ENCODE results near the gene TBC1D10B.

The TBC1D10B gene, protein sequence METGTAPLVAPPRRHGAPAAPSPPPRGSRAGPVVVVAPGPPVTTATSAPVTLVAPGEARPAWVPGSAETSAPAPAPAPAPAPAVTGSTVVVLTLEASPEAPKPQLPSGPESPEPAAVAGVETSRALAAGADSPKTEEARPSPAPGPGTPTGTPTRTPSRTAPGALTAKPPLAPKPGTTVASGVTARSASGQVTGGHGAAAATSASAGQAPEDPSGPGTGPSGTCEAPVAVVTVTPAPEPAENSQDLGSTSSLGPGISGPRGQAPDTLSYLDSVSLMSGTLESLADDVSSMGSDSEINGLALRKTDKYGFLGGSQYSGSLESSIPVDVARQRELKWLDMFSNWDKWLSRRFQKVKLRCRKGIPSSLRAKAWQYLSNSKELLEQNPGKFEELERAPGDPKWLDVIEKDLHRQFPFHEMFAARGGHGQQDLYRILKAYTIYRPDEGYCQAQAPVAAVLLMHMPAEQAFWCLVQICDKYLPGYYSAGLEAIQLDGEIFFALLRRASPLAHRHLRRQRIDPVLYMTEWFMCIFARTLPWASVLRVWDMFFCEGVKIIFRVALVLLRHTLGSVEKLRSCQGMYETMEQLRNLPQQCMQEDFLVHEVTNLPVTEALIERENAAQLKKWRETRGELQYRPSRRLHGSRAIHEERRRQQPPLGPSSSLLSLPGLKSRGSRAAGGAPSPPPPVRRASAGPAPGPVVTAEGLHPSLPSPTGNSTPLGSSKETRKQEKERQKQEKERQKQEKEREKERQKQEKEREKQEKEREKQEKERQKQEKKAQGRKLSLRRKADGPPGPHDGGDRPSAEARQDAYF

DNA sequence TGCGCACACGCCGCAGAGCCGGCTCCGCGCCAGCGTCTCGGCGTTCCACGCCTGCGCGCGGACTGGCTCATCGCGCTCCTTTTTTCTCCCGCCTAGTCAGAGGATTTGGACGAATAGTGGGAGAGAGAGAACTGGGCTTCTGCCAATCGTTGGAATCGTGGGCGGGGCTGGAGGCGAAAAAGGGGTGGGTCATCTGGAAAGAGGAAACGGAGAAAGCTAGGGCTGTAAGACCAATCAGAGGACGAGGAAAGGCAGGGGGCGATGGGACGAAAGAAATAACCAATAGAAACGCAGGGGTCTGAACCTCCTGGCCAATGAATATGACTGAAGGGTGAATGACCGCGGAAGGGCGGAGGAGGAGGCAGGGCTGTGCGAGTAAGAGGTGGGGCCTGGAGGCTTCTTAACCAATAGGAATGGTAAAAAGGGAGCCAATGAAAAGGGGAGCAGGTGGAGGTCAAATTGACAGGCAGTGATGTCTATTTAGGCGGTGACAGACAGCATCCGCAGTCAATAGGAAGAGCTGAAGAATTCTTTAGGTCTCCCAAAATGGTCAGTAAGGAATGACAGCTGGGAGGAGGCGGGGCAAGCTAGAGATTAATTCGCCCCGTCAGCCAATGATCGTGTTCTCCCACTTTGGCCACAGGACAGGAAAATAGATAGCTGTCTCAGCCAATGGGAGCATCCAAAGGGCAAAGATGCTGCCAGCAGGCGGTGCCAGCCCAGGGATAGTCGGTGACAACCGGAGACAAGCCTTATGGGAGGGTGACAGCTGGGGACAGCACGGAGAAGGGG, at the start of gene TBC1D10B:
Gene TBC1D10B, minus strand, starts transcription at position 39 of the 792 bp plus-strand sequence. CDS start 311 bp downstream, outside the sequence.
- DNase-seq: peak; percentile 100

DNA sequence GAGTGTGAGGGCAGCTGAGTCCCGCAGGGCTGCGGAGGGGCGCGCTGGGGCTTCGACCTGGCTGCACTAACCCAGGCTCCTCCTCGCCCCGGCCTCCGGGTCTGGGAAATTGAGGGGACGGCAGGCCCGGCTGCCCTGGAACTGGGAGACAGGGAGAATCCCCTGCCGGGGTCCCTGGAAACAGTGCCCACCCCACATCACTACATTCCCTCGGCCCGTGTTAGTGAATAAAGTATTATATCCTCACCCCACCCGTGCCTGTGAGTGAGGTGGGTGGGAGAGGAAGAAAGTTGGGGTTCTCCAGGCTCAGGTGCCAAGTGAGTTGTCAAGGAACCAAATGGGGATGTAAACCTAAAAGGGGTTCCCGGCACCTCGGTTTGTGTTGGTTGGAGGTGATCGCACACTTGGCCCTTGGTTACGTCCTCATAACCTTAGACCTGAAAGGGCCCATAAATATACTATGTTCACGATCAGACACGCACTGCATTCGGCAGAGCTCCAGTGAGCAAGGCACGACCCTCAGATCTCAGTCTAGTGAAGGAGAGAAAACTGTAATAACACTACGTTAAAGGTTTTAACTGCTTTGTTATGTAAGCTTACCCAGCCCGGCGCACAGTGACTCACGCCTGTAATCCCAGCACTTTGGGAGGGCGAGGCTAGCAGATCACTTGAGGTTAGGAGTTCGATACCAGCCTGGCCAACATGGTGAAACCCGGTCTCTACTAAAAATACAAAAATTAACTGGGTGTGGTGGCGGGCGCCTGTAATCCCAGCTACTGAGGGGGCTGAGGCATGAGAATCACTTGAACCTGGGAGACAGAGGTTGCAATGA, 48.3 kb upstream of the TBC1D10B start:
- no peak for DNase-seq

GRCh38 chr16:30417529-30418349, 47.4 kb upstream of the TBC1D10B start:
- peak; percentile 85 for DNase-seq

DNA sequence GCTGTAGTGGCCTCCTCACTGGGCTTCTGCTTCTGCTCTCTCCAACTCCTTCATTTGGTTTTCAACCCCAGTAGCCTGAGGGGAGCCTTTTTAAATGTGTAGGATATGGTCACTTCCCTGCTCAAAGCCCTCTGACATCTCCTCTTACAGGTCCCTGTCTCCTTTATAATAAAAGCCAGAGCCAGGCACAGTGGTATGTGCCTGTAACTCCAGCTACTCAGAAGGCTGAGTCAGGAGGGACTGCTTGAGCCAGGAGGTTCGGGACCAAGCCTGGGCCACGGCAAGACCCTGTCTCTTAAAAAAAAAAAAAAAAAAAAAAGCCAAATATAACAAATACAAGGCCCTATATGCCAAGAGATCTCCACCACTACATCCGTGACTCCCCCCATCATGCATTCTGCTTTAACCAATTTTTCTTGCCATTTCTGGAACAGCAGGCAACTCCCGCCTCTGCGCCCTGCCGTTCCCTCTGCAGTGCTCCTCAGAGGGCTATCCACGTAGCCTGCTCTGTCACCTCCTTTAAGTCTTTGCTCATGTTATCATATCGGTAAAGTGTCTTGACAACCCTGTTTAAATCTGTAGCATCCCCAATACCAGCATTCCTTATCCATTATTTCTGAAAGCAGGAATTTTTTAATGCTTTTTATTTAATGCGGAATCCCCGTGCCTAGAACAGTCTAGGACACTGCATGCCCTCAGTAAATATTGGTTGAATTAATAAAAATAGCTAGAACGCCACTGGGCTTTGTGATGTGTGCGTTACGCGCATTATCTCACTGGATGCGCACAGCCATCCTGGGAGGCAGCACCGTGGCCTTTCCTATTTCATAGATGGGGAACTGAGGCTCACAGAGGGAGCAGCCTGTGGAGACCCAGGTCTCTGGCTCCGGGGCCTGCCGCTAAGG, 46.6 kb upstream of the TBC1D10B start:
- no peak for DNase-seq

DNA sequence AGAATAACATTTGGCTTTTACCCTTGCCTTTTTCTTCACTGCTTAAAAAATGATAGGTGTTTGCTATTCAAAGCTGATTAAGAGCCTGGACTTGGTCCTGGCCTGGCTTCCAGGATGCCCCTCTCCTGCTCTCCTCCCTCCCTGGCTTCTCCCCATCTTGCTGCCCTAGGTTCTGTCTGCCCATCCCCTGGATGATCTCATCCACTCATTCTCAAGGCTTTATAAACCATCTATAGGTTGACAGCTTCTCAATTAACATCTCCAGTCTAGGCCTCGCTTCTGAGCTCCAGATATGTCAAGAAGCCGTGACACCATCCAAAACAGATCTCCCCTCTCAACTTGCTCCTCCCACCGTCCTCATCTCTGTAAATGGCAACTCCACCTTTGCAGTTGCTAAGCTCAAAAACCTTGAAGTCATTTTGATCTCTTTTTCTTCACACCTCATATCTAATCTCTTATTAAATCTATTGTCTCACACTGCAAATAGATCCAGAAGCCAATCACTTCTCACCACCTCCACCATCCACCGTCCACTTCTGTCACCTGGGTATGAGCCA, 45.8 kb upstream of the TBC1D10B start:
- DNase-seq: no peak

- no peak for DNase-seq
Measured at GRCh38 chr16:30414159-30414558, 43.9 kb upstream of the TBC1D10B start.

GRCh38 chr16:30413112-30413806, 43.0 kb upstream of the TBC1D10B start:
- no peak for DNase-seq

DNA sequence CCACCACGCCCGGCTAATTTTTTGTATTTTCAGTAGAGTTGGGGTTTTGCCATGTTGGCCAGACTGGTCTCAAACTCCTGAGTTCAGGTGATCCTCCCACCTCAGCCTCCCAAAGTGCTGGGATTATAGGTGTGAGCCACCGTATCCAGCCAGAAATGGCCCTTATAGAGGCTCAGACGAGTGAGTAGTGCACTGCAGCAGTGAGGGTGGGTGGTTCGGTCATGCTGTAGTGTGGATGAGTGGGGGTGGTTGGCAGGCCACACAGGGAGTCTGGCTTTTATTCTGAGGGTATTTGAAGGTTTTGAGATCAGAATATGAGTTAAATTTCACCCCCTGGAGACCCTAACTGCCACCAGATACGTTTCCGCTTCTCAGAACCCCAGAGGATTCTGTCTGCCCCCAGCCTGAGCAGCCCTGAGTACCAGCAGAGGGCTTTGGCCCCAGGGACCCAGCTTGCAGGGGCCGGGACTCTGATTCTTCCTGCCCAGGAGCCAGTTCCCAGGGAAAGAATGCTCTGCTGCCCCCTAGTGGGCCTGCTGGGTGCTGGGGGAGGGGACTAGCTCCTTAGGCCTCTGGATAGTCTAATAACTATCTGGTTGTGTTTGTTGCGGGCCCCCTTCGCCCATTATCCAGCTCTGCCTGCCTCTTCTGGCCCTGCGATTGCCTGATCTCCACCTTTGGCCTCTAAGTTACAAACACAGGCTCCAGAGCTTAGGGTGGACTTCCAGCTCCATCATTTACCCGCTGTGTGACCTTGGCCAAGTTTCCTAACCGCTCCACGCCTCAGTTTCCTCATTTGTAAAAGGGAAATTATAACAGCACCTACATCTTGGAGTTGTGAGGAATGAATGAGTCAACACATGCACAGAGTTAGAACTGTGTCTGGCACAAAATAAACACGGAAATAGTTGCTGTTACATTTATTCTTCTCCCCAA, 39.1 kb upstream of the TBC1D10B start:
- DNase-seq: peak; percentile 85

- no peak for DNase-seq
Measured at GRCh38 chr16:30407804-30408534, 37.7 kb upstream of the TBC1D10B start.

GRCh38 chr16:30407102-30407803, 37.0 kb upstream of the TBC1D10B start, which contains the start of gene ZNF771:
TSS of gene ZNF771 (plus strand) at chr16:30407606. CDS start at chr16:30408054, 448 bp downstream.
- DNase-seq: peak; percentile 73

- no peak for DNase-seq
Measured at GRCh38 chr16:30406795-30407101, 36.5 kb upstream of the TBC1D10B start.

DNA sequence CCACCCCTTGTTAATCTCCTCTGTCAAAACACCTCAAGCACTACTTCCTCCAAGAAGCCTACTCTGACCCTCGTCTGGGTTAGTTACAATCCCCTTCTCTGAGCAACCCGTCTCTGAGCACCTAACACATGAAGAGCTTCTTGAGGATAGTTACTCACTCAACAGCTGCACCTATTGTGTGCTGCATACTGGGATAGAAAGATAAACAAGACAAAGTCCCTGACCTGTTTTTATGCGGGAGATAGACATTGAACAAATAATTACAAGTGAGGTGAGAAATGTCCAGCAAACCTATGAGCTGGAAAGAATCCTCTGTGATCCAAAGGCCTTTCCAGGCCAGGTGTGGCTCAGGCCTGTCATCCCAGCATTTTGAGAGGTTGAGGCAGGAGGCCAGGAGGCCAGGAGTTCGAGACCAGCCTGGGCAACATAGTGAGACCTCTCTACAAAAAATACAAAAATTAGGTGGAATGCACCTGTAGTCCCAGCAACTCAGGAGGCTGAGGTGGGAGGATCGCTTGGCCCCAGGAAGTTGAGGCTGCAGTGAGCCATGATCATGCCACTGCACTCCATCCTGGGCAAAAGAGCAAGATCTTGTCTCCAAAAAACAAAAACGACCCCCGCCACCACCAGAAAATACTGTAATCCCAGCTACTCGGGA, 31.6 kb upstream of the TBC1D10B start:
- no peak for DNase-seq

DNA sequence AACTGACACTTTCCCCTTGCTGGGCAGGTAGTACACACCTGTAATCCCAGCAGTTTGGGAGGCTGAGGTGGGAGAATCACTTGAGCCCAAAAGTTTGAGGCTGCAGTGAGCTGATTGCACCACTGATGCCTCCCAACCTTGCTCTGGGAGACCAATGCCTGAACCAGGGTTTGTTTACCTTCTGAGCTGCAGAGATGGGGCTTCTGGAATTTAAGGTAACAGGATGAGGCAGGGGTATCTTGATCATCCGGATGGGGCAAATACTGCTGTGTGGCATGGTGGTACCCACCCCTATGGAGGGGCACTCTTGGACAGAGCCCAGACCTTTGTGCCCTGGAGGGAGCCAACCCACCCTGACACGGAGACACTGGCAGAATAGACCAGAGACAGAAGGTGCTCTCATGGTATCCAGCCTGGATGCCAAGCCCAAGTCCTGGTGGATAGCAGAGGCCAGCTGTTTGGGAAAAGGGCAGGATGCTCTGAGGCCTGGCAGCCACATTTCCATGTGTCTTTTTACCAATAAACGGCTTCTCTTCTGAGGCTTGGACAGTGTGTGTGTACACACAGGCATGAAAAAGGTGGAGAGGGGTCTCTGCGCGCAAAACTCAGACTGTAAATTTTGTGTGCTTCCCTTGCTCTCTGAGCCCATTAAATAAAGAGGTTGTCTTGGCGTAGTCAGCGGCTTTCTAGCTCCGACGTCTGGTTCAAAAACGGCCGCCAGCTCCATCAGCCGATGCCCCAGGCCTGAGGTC, 29.3 kb upstream of the TBC1D10B start:
- no peak for DNase-seq

- no peak for DNase-seq
Measured at GRCh38 chr16:30398661-30399434, 28.6 kb upstream of the TBC1D10B start.

Measured in DMS79 treated with DMSO at 0.1 percent for 48 hours (cell line).